Rectal smooth muscle tissue (tissue), 1 donor: ENCODE results near the gene RXRA.

Experiments used
- H3K27ac ChIP-seq: one replicate; pipeline ENCODE4 v1.7.0; 2013; ENCODE audit warnings: low read depth, low read length, inconsistent platforms
- H3K27me3 ChIP-seq: one replicate; pipeline ENCODE4 v1.7.0; 2013; ENCODE audit warnings: low read length; ENCODE audit not compliant: control insufficient read depth, insufficient read depth
- H3K36me3 ChIP-seq: one replicate; pipeline ENCODE4 v1.7.0; 2013; ENCODE audit warnings: low read length; ENCODE audit not compliant: control insufficient read depth, insufficient read depth
- H3K4me1 ChIP-seq: one replicate; pipeline ENCODE4 v1.7.0; 2013; ENCODE audit warnings: low read length; ENCODE audit not compliant: control insufficient read depth, insufficient read depth
- H3K4me3 ChIP-seq: one replicate; pipeline ENCODE4 v1.7.0; 2013; ENCODE audit warnings: low read length
- H3K9ac ChIP-seq: one replicate; pipeline ENCODE4 v1.7.0; 2013; ENCODE audit warnings: low read length

The RXRA gene

DNA sequence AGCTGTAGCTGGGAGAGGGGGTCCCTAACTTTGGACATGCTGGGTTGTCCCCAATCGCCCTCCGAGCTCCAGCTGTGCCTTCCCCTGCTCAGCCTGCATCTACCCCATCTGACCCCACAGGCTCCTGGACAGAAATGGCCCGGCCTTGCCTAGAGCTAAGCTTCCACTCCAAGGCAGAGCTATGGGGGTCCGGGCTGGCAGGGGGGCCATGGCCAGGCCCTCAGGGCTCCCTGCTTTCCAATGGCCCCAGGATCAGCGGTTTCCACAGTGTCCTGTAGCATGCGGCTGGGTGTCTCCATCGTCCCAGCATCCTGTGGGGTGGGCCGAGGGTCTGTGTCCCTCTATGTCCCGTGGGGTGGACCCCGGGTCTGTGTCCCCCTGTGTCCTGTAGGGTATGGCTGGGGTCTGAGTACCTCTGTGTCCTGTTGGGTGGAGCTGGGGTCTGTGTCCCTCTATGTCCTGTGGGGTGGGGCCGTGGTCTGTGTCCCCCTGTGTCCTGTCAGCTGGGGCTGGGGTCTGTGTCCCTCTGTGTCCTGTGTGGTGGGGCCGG, 130.6 kb downstream of the RXRA start:
- Histone ChIP-seq H3K27me3 (no peaks in the 10 kb centered on the region), H3K4me3 (peak overlapping the region; percentile 57), H3K9ac (no peak overlapping the region), H3K27ac (peak overlapping the region; percentile 92), H3K36me3 (no peaks in the 10 kb centered on the region), H3K4me1 (peaks cover 18% of the 10 kb centered on the region)

DNA sequence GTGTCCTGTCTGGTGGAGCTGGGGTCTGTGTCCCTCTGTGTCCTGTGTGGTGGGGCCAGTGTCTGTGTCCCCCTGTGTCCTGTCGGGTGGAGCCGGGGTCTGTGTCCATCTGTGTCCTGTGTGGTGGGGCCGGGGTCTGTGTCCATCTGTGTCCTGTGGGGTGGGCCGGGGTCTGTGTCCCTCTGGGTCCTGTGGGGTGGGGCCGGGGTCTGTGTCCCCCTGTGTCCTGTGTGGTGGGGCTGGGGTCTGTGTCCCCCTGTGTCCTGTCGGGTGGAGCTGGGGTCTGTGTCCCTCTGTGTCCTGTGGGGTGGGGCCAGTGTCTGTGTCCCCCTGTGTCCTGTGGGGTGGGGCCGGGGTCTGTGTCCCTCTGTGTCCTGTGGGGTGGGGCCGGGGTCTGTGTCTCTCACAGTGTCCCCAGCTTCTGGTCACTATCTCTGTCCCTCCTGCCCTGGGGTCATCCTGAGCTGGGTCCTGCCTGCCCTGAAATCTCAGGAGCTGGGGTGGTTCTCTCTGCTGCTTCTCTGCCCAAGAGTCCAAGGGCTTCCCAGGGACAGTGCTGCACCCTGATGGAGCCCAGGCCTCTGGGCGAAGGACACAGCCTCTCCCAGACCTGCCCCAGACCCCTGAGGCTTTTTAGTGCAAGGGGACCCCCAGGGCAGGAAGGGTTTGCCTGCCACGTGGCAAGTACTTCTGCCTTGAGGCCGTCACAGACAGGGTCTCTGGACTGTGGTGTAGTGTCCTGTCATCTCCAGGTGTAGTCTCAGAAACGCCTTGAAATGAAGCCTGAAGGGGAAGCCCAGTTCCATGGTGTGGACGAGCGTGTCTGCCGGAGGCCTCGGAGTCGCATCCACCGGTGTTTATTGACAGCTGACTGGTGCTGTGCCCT, 131.3 kb downstream of the RXRA start:
- Histone ChIP-seq H3K9ac (no peak overlapping the region), H3K27ac (peak overlapping the region; percentile 92)

DNA sequence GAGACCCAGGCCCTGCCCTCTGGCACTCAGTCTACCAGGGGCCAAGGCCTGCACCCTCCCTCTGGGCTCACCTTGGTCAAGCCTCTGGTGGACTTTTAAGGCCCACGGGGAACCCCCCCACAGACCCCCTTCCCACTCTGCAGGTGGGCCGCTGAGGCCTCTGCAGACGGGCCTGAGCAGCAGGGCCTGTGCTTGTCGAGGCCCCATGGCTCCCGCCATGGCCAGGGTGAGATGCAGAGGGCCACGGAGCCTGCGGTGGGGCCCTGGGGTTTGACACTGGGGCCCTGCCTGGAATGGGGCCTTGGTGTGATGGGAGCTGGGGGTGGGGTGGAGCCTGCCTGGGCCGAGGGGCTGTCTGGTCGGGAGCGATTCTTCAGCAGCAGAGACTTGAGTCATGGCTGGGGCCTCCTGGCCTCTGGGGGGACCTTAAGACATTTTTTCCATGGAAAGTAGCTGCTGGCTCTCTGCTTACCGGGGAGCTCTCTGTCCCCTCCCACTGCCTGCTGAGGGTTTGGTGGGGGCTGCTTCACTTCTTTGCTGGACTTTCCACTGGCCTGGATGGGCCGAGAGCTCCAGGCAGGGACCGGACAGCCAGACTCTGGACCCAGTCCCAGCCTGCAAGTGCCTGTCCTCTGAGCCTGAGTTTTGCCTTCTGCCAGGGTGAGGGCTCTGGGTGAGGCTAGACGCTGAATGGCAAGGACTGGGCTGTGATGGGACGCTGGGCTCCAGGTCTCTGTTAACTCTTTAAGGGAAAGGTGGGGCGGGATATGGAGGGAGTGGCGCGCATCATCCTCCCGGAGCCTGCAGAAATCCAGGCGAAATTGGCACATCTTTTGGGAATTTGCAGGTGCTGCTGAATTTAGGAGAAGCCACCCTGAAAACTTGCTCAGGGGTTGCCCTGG, 132.2 kb downstream of the RXRA start:
- H3K4me1 ChIP-seq: peaks cover 18% of the 10 kb centered on the region
- no peak overlapping the region for H3K9ac ChIP-seq
- H3K36me3 ChIP-seq: no peaks in the 10 kb centered on the region
- H3K27ac ChIP-seq: peak overlapping the region; percentile 38
- no peaks in the 10 kb centered on the region for H3K27me3 ChIP-seq
- H3K4me3 ChIP-seq: no peak overlapping the region

More for the DNA sequence above, 131.3 kb downstream of the RXRA start:
- Histone ChIP-seq H3K4me3 (no peak overlapping the region), H3K27me3 (no peaks in the 10 kb centered on the region), H3K36me3 (no peaks in the 10 kb centered on the region), H3K4me1 (peaks cover 18% of the 10 kb centered on the region)

DNA sequence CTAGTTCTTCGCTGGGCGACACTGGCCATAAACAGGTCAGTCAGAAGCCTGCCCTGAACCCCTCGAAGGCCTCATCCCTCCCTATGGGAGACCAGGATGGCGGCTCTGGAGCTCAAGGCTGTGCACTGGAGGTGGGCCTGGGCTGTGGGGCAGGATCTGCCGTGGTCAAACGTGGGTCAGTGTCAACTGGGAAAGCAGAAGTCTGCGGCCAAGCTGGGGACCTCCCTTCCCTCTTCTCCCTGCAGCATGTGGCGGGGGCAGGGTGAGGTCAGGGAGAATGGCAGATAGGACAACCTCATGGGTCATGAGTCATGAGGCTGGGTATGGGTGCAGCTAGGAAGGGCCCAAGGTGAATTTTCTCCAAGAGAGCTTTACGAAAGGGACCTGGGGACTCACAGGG, 132.9 kb downstream of the RXRA start:
- Histone ChIP-seq H3K9ac (no peak overlapping the region), H3K36me3 (no peaks in the 10 kb centered on the region), H3K4me1 (peaks cover 18% of the 10 kb centered on the region), H3K4me3 (no peak overlapping the region), H3K27ac (no peak overlapping the region), H3K27me3 (no peaks in the 10 kb centered on the region)

DNA sequence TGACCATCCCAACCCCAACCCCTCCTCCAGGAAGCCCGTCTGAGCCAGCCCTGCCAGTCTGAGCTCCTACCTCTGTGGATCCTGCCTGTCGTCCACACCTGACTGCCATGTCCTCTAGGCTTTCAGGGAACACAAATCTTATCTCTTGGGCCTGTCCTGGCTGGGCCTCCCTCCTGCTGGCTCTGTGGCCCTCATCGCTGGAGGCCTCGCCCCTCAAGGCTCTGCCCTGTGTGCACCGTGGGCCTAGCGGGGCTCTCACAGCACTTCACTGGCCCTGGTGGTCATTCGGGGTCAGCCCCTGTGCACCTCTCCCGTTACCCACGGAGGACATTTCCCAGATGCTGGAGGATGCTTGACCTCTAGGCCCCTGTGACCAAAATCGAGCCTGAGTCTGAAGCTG, 133.3 kb downstream of the RXRA start:
- peaks cover 18% of the 10 kb centered on the region for H3K4me1 ChIP-seq
- no peak overlapping the region for H3K27ac ChIP-seq
- no peak overlapping the region for H3K9ac ChIP-seq
- H3K4me3 ChIP-seq: no peak overlapping the region
- no peaks in the 10 kb centered on the region for H3K27me3 ChIP-seq
- no peaks in the 10 kb centered on the region for H3K36me3 ChIP-seq

DNA sequence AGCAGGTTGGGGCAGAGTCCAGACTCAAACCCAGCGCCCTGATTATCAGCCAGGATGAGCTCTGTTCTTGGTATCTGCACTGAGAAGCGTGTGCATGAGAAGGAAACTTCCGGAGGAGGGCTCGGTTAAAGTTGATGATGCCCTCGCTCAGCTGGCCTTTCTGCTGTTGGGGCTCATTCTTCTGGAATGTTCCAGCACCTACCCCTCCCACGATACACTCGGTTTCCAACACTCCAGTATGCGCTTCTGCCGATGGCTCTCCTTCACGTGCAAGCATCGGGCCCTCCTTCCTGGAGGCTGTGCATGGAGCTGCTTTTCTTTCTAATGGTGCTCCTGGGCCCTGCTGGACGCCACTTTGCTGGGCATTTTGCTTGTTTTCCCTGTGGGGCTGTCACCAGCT, 134.0 kb downstream of the RXRA start:
- H3K9ac ChIP-seq: no peak overlapping the region
- no peak overlapping the region for H3K27ac ChIP-seq
- H3K4me3 ChIP-seq: no peak overlapping the region
- no peaks in the 10 kb centered on the region for H3K36me3 ChIP-seq
- H3K27me3 ChIP-seq: no peaks in the 10 kb centered on the region
- peaks cover 18% of the 10 kb centered on the region for H3K4me1 ChIP-seq

DNA sequence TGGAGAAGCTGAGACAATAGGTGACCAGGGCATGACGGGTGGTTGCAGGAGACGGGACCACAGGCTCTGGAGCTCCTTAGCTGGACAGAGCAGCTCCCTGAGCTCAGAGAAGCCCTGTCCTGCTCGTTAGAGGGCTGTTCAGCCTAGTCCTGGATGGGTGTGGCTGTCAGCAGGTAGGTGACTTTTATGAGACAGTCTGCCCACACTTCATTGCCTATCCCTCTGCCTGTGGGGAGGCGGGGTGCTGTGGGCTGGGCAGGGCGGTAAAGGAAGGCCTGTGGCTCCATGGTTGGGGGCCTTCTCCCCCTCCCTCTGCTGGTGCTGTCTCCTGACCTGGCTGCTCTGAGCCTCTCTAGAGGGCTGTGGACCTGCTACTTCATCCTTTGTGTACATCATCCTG, 134.6 kb downstream of the RXRA start:
- Histone ChIP-seq H3K9ac (no peak overlapping the region), H3K27ac (no peak overlapping the region), H3K27me3 (no peaks in the 10 kb centered on the region), H3K36me3 (no peaks in the 10 kb centered on the region), H3K4me1 (peaks cover 11% of the 10 kb centered on the region), H3K4me3 (no peak overlapping the region)

DNA sequence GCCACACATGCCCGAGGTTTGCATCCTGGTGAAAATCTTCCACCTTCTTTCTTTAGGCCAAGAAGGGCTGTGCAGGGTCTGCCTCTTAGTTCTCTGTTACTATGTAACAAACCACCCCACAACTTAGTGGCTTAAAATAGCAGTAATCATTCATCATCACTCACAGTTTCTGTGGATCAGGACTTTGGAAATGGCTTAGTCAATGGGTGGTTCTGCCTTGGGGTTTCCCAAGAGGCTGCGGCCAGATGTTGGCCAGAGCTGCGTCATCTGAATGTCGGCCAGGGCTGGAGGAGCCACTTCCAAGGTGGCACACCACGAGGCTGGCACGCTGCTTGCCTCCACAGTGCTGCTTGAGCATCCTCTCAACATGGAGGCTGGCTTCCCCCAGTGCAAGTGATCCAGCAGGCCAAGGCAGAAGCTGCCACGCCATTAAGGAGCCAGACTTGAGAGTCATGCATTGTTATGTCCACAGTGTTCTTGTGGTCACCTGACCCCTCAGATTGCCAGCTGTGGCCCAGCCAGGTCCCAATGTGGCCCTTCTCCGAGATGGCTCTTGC, 135.2 kb downstream of the RXRA start:
- no peak overlapping the region for H3K9ac ChIP-seq
- no peaks in the 10 kb centered on the region for H3K27me3 ChIP-seq
- H3K4me3 ChIP-seq: no peak overlapping the region
- no peaks in the 10 kb centered on the region for H3K36me3 ChIP-seq
- peaks cover 7% of the 10 kb centered on the region for H3K4me1 ChIP-seq
- H3K27ac ChIP-seq: no peak overlapping the region

DNA sequence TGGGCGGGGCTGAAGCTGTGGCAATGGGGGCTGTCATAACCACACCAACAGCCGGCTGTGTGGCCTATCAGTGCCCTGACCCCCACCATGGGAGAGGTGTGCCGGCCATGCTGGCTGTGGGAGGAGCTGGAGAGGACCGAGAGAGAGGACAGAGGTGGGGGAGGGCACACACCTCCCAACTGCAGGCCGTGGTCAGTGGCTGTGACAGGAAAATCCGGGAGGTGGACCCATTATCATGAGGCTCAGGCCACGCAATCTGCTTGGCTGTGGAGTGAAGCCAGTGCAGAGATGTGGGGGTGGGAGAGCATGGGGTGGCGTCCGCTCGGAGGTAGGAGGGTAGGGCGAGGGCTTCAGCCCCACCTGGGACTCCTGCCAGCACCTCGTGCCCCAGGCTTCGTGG, 136.1 kb downstream of the RXRA start:
- Histone ChIP-seq H3K27me3 (no peaks in the 10 kb centered on the region), H3K4me3 (no peak overlapping the region), H3K36me3 (no peaks in the 10 kb centered on the region), H3K4me1 (no peaks in the 10 kb centered on the region), H3K27ac (no peak overlapping the region), H3K9ac (no peak overlapping the region)

DNA sequence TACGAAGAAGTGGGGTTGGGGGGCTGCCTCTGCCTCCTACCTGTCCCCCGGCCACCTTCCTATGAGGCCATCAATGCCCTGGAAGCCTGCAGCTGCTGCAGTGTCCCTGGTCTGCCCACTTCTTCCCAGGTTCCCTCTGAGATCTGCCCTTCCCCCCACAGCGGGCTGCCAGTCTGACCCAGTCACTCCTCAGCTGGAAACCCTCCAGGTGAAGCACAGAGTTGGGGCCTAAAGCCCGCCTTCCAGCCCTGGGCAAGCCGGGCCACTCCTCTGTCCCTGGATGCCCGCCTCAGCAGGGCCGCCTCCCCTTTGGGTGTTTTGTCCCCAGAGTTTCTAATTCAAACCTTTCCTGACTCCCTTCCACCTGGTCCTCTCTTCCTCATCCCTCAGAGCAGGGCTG, 137.0 kb downstream of the RXRA start:
- Histone ChIP-seq H3K36me3 (no peaks in the 10 kb centered on the region), H3K27ac (no peak overlapping the region), H3K9ac (no peak overlapping the region), H3K4me3 (no peak overlapping the region), H3K4me1 (peaks cover 1% of the 10 kb centered on the region), H3K27me3 (no peaks in the 10 kb centered on the region)

DNA sequence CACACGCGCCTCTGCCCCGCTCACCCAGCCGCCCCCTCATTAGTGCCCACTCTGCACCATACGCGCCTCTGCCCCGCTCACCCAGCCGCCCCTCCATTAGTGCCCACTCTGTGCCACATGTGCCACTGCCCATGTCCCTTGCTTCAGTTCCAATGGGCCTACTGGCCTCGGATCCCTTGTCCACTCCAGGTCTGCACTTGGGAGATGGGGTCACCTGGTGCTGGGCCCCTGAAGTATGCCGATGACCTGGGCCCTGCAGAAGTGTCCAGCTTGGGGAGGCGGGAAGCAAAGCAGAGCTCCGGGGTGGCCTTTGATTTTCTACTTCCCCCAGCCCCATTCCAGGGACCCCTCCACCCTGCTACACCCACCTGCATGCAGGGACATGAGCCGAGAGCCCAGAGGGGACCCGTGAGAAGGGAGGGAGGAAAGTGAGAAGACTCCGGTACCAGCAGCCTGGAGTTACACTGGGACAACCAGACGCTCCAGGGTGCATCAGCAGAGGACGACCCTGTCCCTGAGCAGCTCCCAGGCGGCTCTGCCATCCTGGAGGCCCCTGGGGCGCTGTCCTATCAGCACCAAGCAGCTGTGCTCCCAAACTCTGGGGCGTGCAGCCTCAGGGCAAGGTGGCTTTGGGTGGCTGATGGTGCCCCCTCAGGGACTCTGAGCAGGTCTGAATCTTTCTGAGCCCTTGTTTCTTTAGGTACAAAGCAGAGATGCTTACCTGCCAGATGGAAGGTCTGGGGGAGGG, 140.8 kb downstream of the RXRA start:
- Histone ChIP-seq H3K9ac (no peak overlapping the region), H3K4me1 (peaks cover 15% of the 10 kb centered on the region), H3K27me3 (no peaks in the 10 kb centered on the region), H3K27ac (no peak overlapping the region), H3K36me3 (no peaks in the 10 kb centered on the region), H3K4me3 (no peak overlapping the region)
